GM04503 (cell line): ENCODE data around the gene RNASE12.
"Not testable (repeated sequence)": the region's sequence is repeated elsewhere in the genome, so short reads cannot be mapped to it uniquely, and the experiment has no call there.

ENCODE experiments used
- DNase-seq: peaks from one replicate; pipeline ENCODE4 v3.0.0-alpha.2; 2012; ENCODE audit warnings: low read depth

RNASE12 gene

GRCh38 chr14:20591235-20591634 is at the start of gene RNASE12:
TSS of gene RNASE12 (minus strand) at chr14:20591376. CDS start at chr14:20590723, 653 bp downstream.
- DNase-seq: no peak

GRCh38 chr14:20632831-20633691 is 41.9 kb upstream of the RNASE12 start:
- DNase-seq: no peak

- DNase-seq: no peak
Measured at GRCh38 chr14:20632448-20632830, 41.3 kb upstream of the RNASE12 start.

- DNase-seq: no peak
Measured at GRCh38 chr14:20631880-20632389, 40.8 kb upstream of the RNASE12 start.

GRCh38 chr14:20631023-20631879 is 40.1 kb upstream of the RNASE12 start:
- no peak for DNase-seq

- no peak for DNase-seq
Measured at GRCh38 chr14:20630340-20631022, 39.3 kb upstream of the RNASE12 start.

GRCh38 chr14:20628063-20628854 is 37.1 kb upstream of the RNASE12 start:
- DNase-seq: no peak

GRCh38 chr14:20627346-20628027 is 36.3 kb upstream of the RNASE12 start:
- no peak for DNase-seq

- DNase-seq: no peak
Measured at GRCh38 chr14:20626274-20626673, 35.1 kb upstream of the RNASE12 start.

GRCh38 chr14:20624495-20625070 is 33.4 kb upstream of the RNASE12 start:
- DNase-seq: no peak

- no peak for DNase-seq
Measured at GRCh38 chr14:20623798-20624197, 32.6 kb upstream of the RNASE12 start.

GRCh38 chr14:20622816-20623291 is 31.7 kb upstream of the RNASE12 start:
- no peak for DNase-seq

- no peak for DNase-seq
Measured at GRCh38 chr14:20620798-20621478, 29.8 kb upstream of the RNASE12 start.

- DNase-seq: not testable (repeated sequence)
Measured at GRCh38 chr14:20619688-20620087, 28.5 kb upstream of the RNASE12 start.

- DNase-seq: no peak
Measured at GRCh38 chr14:20618271-20618749, 27.1 kb upstream of the RNASE12 start.

- DNase-seq: no peak
Measured at GRCh38 chr14:20617138-20618003, 26.2 kb upstream of the RNASE12 start.

- no peak for DNase-seq
Measured at GRCh38 chr14:20615996-20616395, 24.8 kb upstream of the RNASE12 start.

- no peak for DNase-seq
Measured at GRCh38 chr14:20614038-20614840, 23.1 kb upstream of the RNASE12 start.
